GM12878 (cell line): ENCODE data around the gene TBC1D5. TPM values are rescaled to one million over a fixed set of nuclear protein-coding genes. Genes with fewer than 3 reads are reported as not detected.

Experiments used
- ATAC-seq: fragments of 200-7000 bp; cut with Tn5 transposase; 3 replicates; pipeline ENCODE4 v1.9.1; 2020; ENCODE audit warnings: mild to moderate bottlenecking, moderate library complexity
- BruUV-seq: library from RNA; stranded (reverse); fragments of 400-500 nt; replicated peaks from 2 replicates; lab custom pipeline; 2021; lab: Mats Ljungman, UMichigan
- CTCF ChIA-PET: fragments of 300-600 bp; sonication (Branson Sonifier 250); formaldehyde crosslinking; extraction: SDS; loops from one replicate; lab custom pipeline; 2021; ENCODE audit warnings: inconsistent platforms; lab: Yijun Ruan, JAX
- POLR2A ChIA-PET: fragments of 350-600 bp; formaldehyde crosslinking; extraction: SDS; loops from one replicate; lab custom pipeline; 2021; ENCODE audit warnings: inconsistent platforms; lab: Charles Lee
- RAD21 ChIA-PET: fragments of 300-600 bp; sonication (Branson Sonifier 250); formaldehyde crosslinking; loops from one replicate; lab custom pipeline; 2023; ENCODE audit warnings: antibody characterized with exemption; ENCODE audit not compliant: unreplicated experiment; lab: Charles Lee
- SMC1A ChIA-PET: fragments of 300-600 bp; sonication (Branson Sonifier 250); formaldehyde crosslinking; loops from one replicate; lab custom pipeline; 2023; ENCODE audit not compliant: unreplicated experiment, uncharacterized antibody; lab: Charles Lee
- DNase-seq: peaks from one replicate; pipeline ENCODE4 v3.0.0-alpha.2; 2011; ENCODE audit warnings: low read depth, low spot score
- FAIRE-seq: peaks from 3 replicates; lab custom pipeline; 2011; peaks lifted over from hg19 to GRCh38; lab: Jason Lieb, UNC
- H2AFZ ChIP-seq: 2 replicates; pipeline ENCODE4 v1.6.0; 2011; ENCODE audit warnings: low read depth, low read length, control low read depth; ENCODE audit not compliant: control insufficient read depth
- H3K27ac ChIP-seq: 2 replicates; pipeline ENCODE4 v1.5.1; 2011; ENCODE audit warnings: control low read depth; ENCODE audit not compliant: control insufficient read depth, insufficient read depth
- H3K27me3 ChIP-seq, 2 experiments: replicated peaks in 1 of 2; 2 replicates each; pipeline versions ENCODE4 v1.6.0 to v1.6.1; 2011; ENCODE audit warnings: low read length in 1 of 2; ENCODE audit not compliant: control insufficient read depth in 2 of 2, insufficient read depth in 2 of 2
- H3K36me3 ChIP-seq, 2 experiments: 2 replicates each; pipeline ENCODE4 v1.5.1; 2011; ENCODE audit warnings: low read length in 1 of 2; ENCODE audit not compliant: control insufficient read depth in 2 of 2, insufficient read depth in 2 of 2
- H3K4me1 ChIP-seq: 2 replicates; pipeline ENCODE4 v1.6.1; 2011; ENCODE audit warnings: mild to moderate bottlenecking, low read length, moderate library complexity, mixed read lengths; ENCODE audit not compliant: control insufficient read depth, insufficient read depth
- H3K4me2 ChIP-seq: 2 replicates; pipeline ENCODE4 v1.6.0; 2011; ENCODE audit warnings: control low read depth; ENCODE audit not compliant: control insufficient read depth, insufficient read depth
- H3K4me3 ChIP-seq: fragments of 200-600 bp; sonication (generic); 2 replicates; pipeline ENCODE4 v1.5.1; 2016
- H3K79me2 ChIP-seq: 2 replicates; pipeline ENCODE4 v1.6.0; 2011; ENCODE audit warnings: low read length; ENCODE audit not compliant: control insufficient read depth, insufficient read depth
- H3K9ac ChIP-seq: 2 replicates; pipeline ENCODE4 v1.8.0; 2011; ENCODE audit warnings: low read length, control low read depth, mixed read lengths; ENCODE audit not compliant: control insufficient read depth, insufficient read depth
- H3K9me3 ChIP-seq: replicated peaks from 3 replicates; pipeline ENCODE4 v1.5.1; 2011; ENCODE audit warnings: mild to moderate bottlenecking, low read length; ENCODE audit not compliant: control insufficient read depth, insufficient read depth
- H4K20me1 ChIP-seq: 2 replicates; pipeline ENCODE4 v1.6.0; 2011; ENCODE audit not compliant: control insufficient read depth, insufficient read depth
- IRF3 ChIP-seq: fragments of 450-650 bp; IDR thresholded peaks from 2 replicates; pipeline ENCODE4 v1.6.1; 2014; ENCODE audit warnings: mild to moderate bottlenecking
- PBX3 ChIP-seq: IDR thresholded peaks from 2 replicates; pipeline ENCODE4 v1.6.1; 2011; ENCODE audit warnings: mild to moderate bottlenecking, low read depth, low read length, moderate library complexity; ENCODE audit not compliant: insufficient replicate concordance
- TCF12 ChIP-seq: IDR thresholded peaks from 2 replicates; pipeline ENCODE4 v1.6.1; 2011; ENCODE audit warnings: low read depth, mild to moderate bottlenecking, low read length
- ZNF274 ChIP-seq: IDR thresholded peaks from one replicate; pipeline ENCODE4 v1.8.0; 2011; ENCODE audit not compliant: insufficient read length, insufficient read depth
- in situ Hi-C: fragments of 300-500 bp; cut with MboI; formaldehyde crosslinking; loops from 9 replicates; pipeline ENCODE4 v1.14.3; 2018; ENCODE audit warnings: mixed read lengths
- intact Hi-C: fragments of 100-400 bp; cut with micrococcal nuclease; formaldehyde crosslinking; loops from one replicate; pipeline ENCODE4 v1.14.2; 2022; ENCODE audit not compliant: unreplicated experiment
- polyA plus RNA-seq, 11 experiments: library from polyadenylated mRNA; depleted of rRNA in 4 of 11; unstranded in 6 of 11; stranded (reverse) in 5 of 11; fragments of >200 nt; fragmentation: Nextera tagmentation in 4 of 11; fragmentation: Illumina TruSeq in 1 of 11; extraction: Ambion mirVana in 4 of 11; extraction: Trizol in 1 of 11; gene quantifications; 1 replicate in 1 of 11; 2 replicates in 10 of 11; pipeline versions ENCODE4 v1.2.1 to v1.2.3, GENCODE V29; 2011 to 2016; ENCODE audit warnings: inconsistent platforms in 2 of 11, missing spikeins in 2 of 11, low read depth in 1 of 11
- total RNA-seq, 4 experiments: library from RNA; depleted of rRNA in 3 of 4; stranded (reverse); fragments of >200 nt in 3 of 4; fragmentation: Illumina TruSeq in 1 of 4; extraction: Trizol in 1 of 4; gene quantifications; 2 replicates each; pipeline versions ENCODE4 v1.2.1 to v1.2.3, GENCODE V29; 2013 to 2021

TBC1D5 gene
- total and polyA plus RNA-seq, 10 of the 15 experiments (the other 5 are each of a cell fraction or from before 2014, with no cell fraction given) = 5.5 to 61.0 (median 43.8) TPM

GRCh38 chr3:17135696-17136095 lies 606.7 kb downstream of the TBC1D5 start:
- intact Hi-C loops = no loop called here
- ChIA-PET RAD21 (interaction anchor here (1.4 kb wide), 1 partner anchor 8 kb away, joined by 4 read pairs; no protein-coding TSS in a partner anchor), POLR2A (no interaction called here), CTCF (no interaction called here), SMC1A (no interaction called here)
- in situ Hi-C loops = no loop called here
- Histone ChIP-seq H3K36me3 (no peaks in the 10 kb centered on the region), H3K4me3 (no peak overlapping the region), H3K4me1 (no peaks in the 10 kb centered on the region), H3K4me2 (no peak overlapping the region), H3K9me3 (no peaks in the 10 kb centered on the region; the same call in 1 of the 3 replicates), H4K20me1 (no peaks in the 10 kb centered on the region), H3K79me2 (no peaks in the 10 kb centered on the region), H2AFZ (no peak overlapping the region), H3K9ac (no peak overlapping the region), H3K27ac (no peak overlapping the region), H3K27me3 (no peaks in the 10 kb centered on the region)
- ATAC-seq = peak; percentile 19; the same call in 1 of the 3 replicates
- no TSS peak for BruUV-seq
- DNase-seq = no peak
- TF ChIP-seq TCF12 (peak; percentile 57; the same call in 1 of the 2 replicates), PBX3 (peak; percentile 12), IRF3 (no peak), ZNF274 (no peak)
- no peak for FAIRE-seq
